H1 (cell line): Measurements from ENCODE around the gene PIBF1. TPM values are rescaled to one million over a fixed set of nuclear protein-coding genes. Genes with fewer than 3 reads are reported as not detected.

Experiments used
- CTCF ChIA-PET: fragments of 300-600 bp; sonication (Branson Sonifier 250); formaldehyde crosslinking; loops from one replicate; lab custom pipeline; 2021; ENCODE audit not compliant: partially characterized antibody; lab: Charles Lee
- POLR2A ChIA-PET: fragments of 300-600 bp; sonication (Branson Sonifier 250); formaldehyde crosslinking; loops from one replicate; lab custom pipeline; 2021; ENCODE audit warnings: inconsistent platforms; ENCODE audit not compliant: partially characterized antibody; lab: Charles Lee
- DNase-seq, 2 experiments: peaks; one replicate each; pipeline versions ENCODE4 v3.0.0 to v3.0.0-alpha.2; 2010 to 2022; ENCODE audit warnings: low spot score in 2 of 2, low read depth in 1 of 2, mixed read lengths in 1 of 2
- FAIRE-seq: peaks from 2 replicates; lab custom pipeline; 2011; peaks lifted over from hg19 to GRCh38; lab: Jason Lieb, UNC
- H2AFZ ChIP-seq: 2 replicates; pipeline ENCODE4 v1.8.1; 2012; ENCODE audit warnings: low read length, inconsistent platforms
- H2AK5ac ChIP-seq: 2 replicates; pipeline ENCODE4 v1.6.1; 2013; ENCODE audit warnings: low read depth, low read length
- H2BK120ac ChIP-seq: replicated peaks from 2 replicates; pipeline ENCODE3; 2013; ENCODE audit warnings: low read depth, low read length, inconsistent platforms
- H2BK12ac ChIP-seq: 2 replicates; pipeline ENCODE4 v1.6.1; 2013; ENCODE audit warnings: low read depth, low read length
- H2BK15ac ChIP-seq: 2 replicates; pipeline ENCODE4 v1.6.1; 2013; ENCODE audit warnings: low read length
- H2BK20ac ChIP-seq: 2 replicates; pipeline ENCODE4 v1.6.1; 2013; ENCODE audit warnings: low read length
- H2BK5ac ChIP-seq: 2 replicates; pipeline ENCODE4 v1.6.1; 2013; ENCODE audit warnings: low read depth, low read length
- H3K14ac ChIP-seq: 2 replicates; pipeline ENCODE4 v1.6.1; 2013; ENCODE audit warnings: inconsistent platforms; ENCODE audit not compliant: insufficient read length
- H3K18ac ChIP-seq: 2 replicates; pipeline ENCODE4 v1.6.1; 2013; ENCODE audit warnings: low read length; ENCODE audit errors: extremely low read depth
- H3K23ac ChIP-seq: 2 replicates; pipeline ENCODE4 v1.6.1; 2013; ENCODE audit warnings: inconsistent platforms; ENCODE audit not compliant: insufficient read length
- H3K23me2 ChIP-seq: 2 replicates; pipeline ENCODE4 v1.6.1; 2013; ENCODE audit warnings: low read depth, low read length
- H3K27ac ChIP-seq: 2 replicates; pipeline ENCODE4 v1.6.1; 2011; ENCODE audit warnings: low read depth, low read length, inconsistent platforms
- H3K27me3 ChIP-seq, 4 experiments: replicated peaks in 1 of 4; 1 replicate in 1 of 4; 2 replicates in 3 of 4; pipeline versions ENCODE4 v1.6.1 to v1.8.1; 2011 to 2013; ENCODE audit warnings: low read length in 3 of 4, mild to moderate bottlenecking in 3 of 4, inconsistent platforms in 2 of 4, mixed read lengths in 2 of 4, moderate library complexity in 1 of 4; ENCODE audit not compliant: control insufficient read depth in 3 of 4, insufficient read depth in 3 of 4; ENCODE audit errors: extremely low read depth in 1 of 4
- H3K36me3 ChIP-seq, 4 experiments: 2 replicates each; pipeline versions ENCODE4 v1.6.1 to v1.8.1; 2011 to 2013; ENCODE audit warnings: mild to moderate bottlenecking in 4 of 4, low read length in 3 of 4, moderate library complexity in 2 of 4, control low read depth in 1 of 4, inconsistent platforms in 1 of 4; ENCODE audit not compliant: insufficient read depth in 4 of 4, control insufficient read depth in 2 of 4
- H3K4ac ChIP-seq: replicated peaks from 2 replicates; pipeline ENCODE3; 2013; ENCODE audit warnings: low read length, low read depth, mixed read lengths, inconsistent platforms; ENCODE audit not compliant: insufficient read length
- H3K4me1 ChIP-seq, 4 experiments: replicated peaks in 1 of 4; 1 replicate in 1 of 4; 2 replicates in 3 of 4; pipeline versions ENCODE4 v1.6.1 to v1.8.1; 2011 to 2013; ENCODE audit warnings: low read length in 3 of 4, inconsistent platforms in 2 of 4, mixed read lengths in 1 of 4; ENCODE audit not compliant: insufficient read depth in 4 of 4, control insufficient read depth in 3 of 4
- H3K4me2 ChIP-seq, 2 experiments: 2 replicates each; pipeline versions ENCODE4 v1.6.1 to v1.8.1; 2011 to 2013; ENCODE audit warnings: low read depth in 2 of 2, low read length in 2 of 2, control low read depth in 1 of 2, inconsistent platforms in 1 of 2, mild to moderate bottlenecking in 1 of 2; ENCODE audit not compliant: insufficient read depth in 1 of 2
- H3K4me3 ChIP-seq, 4 experiments: fragments of 200-600, 300-600 bp in 1 of 4; sonication (generic), shearing (Covaris generic), sonication (Bioruptor Twin) in 1 of 4; 2 replicates each; pipeline versions ENCODE4 v1.5.1 to v1.8.1; 2011 to 2016; ENCODE audit warnings: low read length in 4 of 4, low read depth in 3 of 4, control low read depth in 2 of 4, inconsistent platforms in 2 of 4, mild to moderate bottlenecking in 2 of 4, mixed read lengths in 1 of 4, moderate library complexity in 1 of 4; ENCODE audit not compliant: insufficient read depth in 2 of 4; ENCODE audit errors: extremely low read depth in 1 of 4
- H3K56ac ChIP-seq: replicated peaks from 2 replicates; pipeline ENCODE3; 2013; ENCODE audit warnings: low read depth, mild to moderate bottlenecking, mixed read lengths, low read length, inconsistent platforms; ENCODE audit not compliant: insufficient read length
- H3K79me1 ChIP-seq: 2 replicates; pipeline ENCODE4 v1.6.1; 2013; ENCODE audit warnings: low read depth, low read length, control low read depth
- H3K79me2 ChIP-seq, 2 experiments: 2 replicates each; pipeline versions ENCODE4 v1.6.1 to v1.8.1; 2012 to 2013; ENCODE audit warnings: low read length in 2 of 2, mild to moderate bottlenecking in 2 of 2, inconsistent platforms in 1 of 2; ENCODE audit not compliant: insufficient read depth in 2 of 2, control insufficient read depth in 1 of 2
- H3K9ac ChIP-seq, 4 experiments: replicated peaks in 1 of 4; 1 replicate in 1 of 4; 2 replicates in 3 of 4; pipeline versions ENCODE4 v1.6.1 to v1.8.1; 2011 to 2013; ENCODE audit warnings: low read depth in 3 of 4, low read length in 3 of 4, control low read depth in 2 of 4, mild to moderate bottlenecking in 2 of 4, moderate library complexity in 2 of 4, inconsistent platforms in 1 of 4; ENCODE audit errors: extremely low read depth in 1 of 4
- H3K9me3 ChIP-seq, 2 experiments: 2 replicates each; pipeline versions ENCODE4 v1.6.1 to v1.8.1; 2012 to 2013; ENCODE audit warnings: mild to moderate bottlenecking in 2 of 2, moderate library complexity in 2 of 2, control low read depth in 1 of 2, inconsistent platforms in 1 of 2, low read depth in 1 of 2, low read length in 1 of 2, mixed read lengths in 1 of 2; ENCODE audit not compliant: insufficient read depth in 2 of 2
- H4K20me1 ChIP-seq, 2 experiments: replicated peaks in 1 of 2; 2 replicates each; pipeline versions ENCODE3 to v1.8.1; 2011 to 2013; ENCODE audit warnings: inconsistent platforms in 2 of 2, low read length in 2 of 2, mild to moderate bottlenecking in 1 of 2; ENCODE audit not compliant: insufficient read depth in 2 of 2, control insufficient read depth in 1 of 2
- H4K5ac ChIP-seq: 2 replicates; pipeline ENCODE4 v1.6.1; 2013; ENCODE audit warnings: low read length, low read depth, mixed read lengths, inconsistent platforms; ENCODE audit not compliant: insufficient read length
- H4K8ac ChIP-seq: 2 replicates; pipeline ENCODE4 v1.8.0; 2013; ENCODE audit warnings: mild to moderate bottlenecking, moderate library complexity, low read length, inconsistent platforms; ENCODE audit not compliant: insufficient read depth; ENCODE audit errors: extremely low read depth
- H4K91ac ChIP-seq: replicated peaks from 2 replicates; pipeline ENCODE3; 2013; ENCODE audit warnings: low read length, mixed read lengths, inconsistent platforms; ENCODE audit not compliant: insufficient read length
- CHD2 ChIP-seq: IDR thresholded peaks from 2 replicates; pipeline ENCODE4 v1.6.1; 2012; ENCODE audit warnings: low read length, improper control_type of control experiment
- EP300 ChIP-seq, 2 experiments: IDR thresholded peaks; 1 replicate in 1 of 2; 2 replicates in 1 of 2; pipeline ENCODE4 v1.6.1; 2011 to 2012; ENCODE audit warnings: low read depth in 2 of 2, low read length in 2 of 2, mild to moderate bottlenecking in 2 of 2, borderline replicate concordance in 1 of 2, inconsistent platforms in 1 of 2, moderate library complexity in 1 of 2
- GABPA ChIP-seq: IDR thresholded peaks from 2 replicates; pipeline ENCODE4 v1.6.1; 2011; ENCODE audit warnings: mild to moderate bottlenecking, low read length, moderate library complexity, borderline replicate concordance; ENCODE audit not compliant: insufficient read depth
- JUN ChIP-seq: IDR thresholded peaks from 2 replicates; pipeline ENCODE4 v1.6.1; 2011; ENCODE audit warnings: low read depth, mild to moderate bottlenecking, improper control_type of control experiment, low read length
- KDM4A ChIP-seq: IDR thresholded peaks from one replicate; pipeline ENCODE4 v1.7.1; 2012; ENCODE audit warnings: low read depth, mild to moderate bottlenecking, moderate library complexity, low read length, inconsistent platforms; ENCODE audit not compliant: severe bottlenecking
- MAX ChIP-seq: IDR thresholded peaks from 2 replicates; pipeline ENCODE4 v1.6.1; 2012; ENCODE audit warnings: inconsistent platforms
- NANOG ChIP-seq: IDR thresholded peaks from 2 replicates; pipeline ENCODE4 v1.6.1; 2011; ENCODE audit warnings: low read length, low read depth, mild to moderate bottlenecking, inconsistent platforms; ENCODE audit not compliant: insufficient read depth, poor library complexity, severe bottlenecking
- SAP30 ChIP-seq: fragments of 300-600 bp; sonication (generic); IDR thresholded peaks from 2 replicates; pipeline ENCODE4 v1.7.1; 2012; ENCODE audit warnings: low read length, moderate library complexity, mild to moderate bottlenecking, inconsistent platforms; ENCODE audit not compliant: insufficient read depth, insufficient replicate concordance
- SP2 ChIP-seq: IDR thresholded peaks from 2 replicates; pipeline ENCODE4 v1.6.1; 2012; ENCODE audit warnings: mild to moderate bottlenecking, low read length, inconsistent platforms
- ZNF274 ChIP-seq: IDR thresholded peaks from 2 replicates; pipeline ENCODE4 v1.7.0; 2012; ENCODE audit warnings: low read length, borderline replicate concordance; ENCODE audit errors: extremely low read depth
- WGBS, 2 experiments: shearing (Covaris generic) in 1 of 2; methylation state at CpG; one replicate each; pipeline versions ENCODE4 v1.1.6 to v1.1.7; 2013 to 2015; ENCODE audit warnings: low lambda C conversion rate in 2 of 2, mixed read lengths in 2 of 2, inconsistent platforms in 1 of 2, low coverage in 1 of 2, missing lambda C conversion rate in 1 of 2; ENCODE audit not compliant: insufficient replicate concordance in 2 of 2, insufficient coverage in 1 of 2, insufficient read length in 1 of 2; ENCODE audit errors: extremely low coverage in 1 of 2, missing lambda C conversion rate in 1 of 2; 5-methylcytosine and 5-hydroxymethylcytosine counted together
- polyA plus RNA-seq, 7 experiments: library from polyadenylated mRNA; depleted of rRNA in 3 of 7; stranded (reverse) in 5 of 7; unstranded in 2 of 7; fragments of >200 nt in 5 of 7; fragments of 200-250 nt in 2 of 7; gene quantifications; 1 replicate in 5 of 7; 2 replicates in 1 of 7; 4 replicates in 1 of 7; pipeline versions ENCODE4 v1.2.1 to v1.2.3, GENCODE V29; 2011 to 2013; ENCODE audit warnings: missing spikeins in 2 of 7, mixed read lengths in 2 of 7
- total RNA-seq: library from RNA; stranded (reverse); fragmentation: NEBNext Ultra II Directional; extraction: Animal tissue kit (Norgen Biotek cat#: 25700); gene quantifications from 2 replicates; pipeline ENCODE4 v1.2.1, GENCODE V29; 2021
- TF ChIP-seq, protein P1 (sequence below): IDR thresholded peaks from 2 replicates; pipeline ENCODE4 v1.6.1; 2012; ENCODE audit warnings: inconsistent platforms

The PIBF1 gene
- total and polyA plus RNA-seq, 2 of the 8 experiments (the other 6 are each of a cell fraction or from before 2014, with no cell fraction given), result 1.1 to 13.2 TPM

DNA sequence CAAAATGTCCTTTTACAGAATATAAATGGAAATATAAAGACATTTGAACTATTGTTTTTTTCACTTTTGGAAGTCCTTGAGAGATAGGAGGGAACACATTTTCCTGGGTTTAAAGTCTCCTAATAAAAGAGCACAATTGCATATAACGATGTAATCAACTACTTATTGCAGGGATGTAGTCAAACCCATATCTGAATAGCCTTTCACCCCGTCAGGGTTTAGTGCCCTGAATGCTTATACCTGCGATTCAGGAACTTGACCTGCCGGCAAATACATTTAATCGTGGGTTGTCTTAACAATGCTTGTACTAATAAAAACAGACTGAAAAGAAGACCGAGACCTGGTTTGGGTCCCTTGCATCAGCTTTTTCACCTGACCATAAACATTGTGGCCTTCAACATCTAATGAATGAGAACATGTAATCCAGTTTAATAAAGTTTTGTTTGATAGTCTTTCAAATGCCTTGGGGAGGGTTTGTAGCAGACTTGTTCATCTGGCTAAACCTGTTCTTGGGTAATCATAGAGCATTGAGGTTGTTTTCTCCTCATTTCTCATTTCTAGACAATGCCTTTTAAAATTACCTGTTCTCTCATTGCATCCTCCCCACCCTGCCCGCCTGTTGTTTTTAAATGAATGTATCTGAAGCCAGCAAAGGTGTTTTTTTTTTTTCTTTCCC, 283.9 kb downstream of the PIBF1 start:
- H2BK120ac ChIP-seq, result no peak overlapping the region
- H2BK20ac ChIP-seq, result no peak overlapping the region
- peaks cover 0 to 13% (median 1%) of the 10 kb centered on the region in 4 experiments; a peak in 5 of 7 replicates for H3K4me1 ChIP-seq
- no peak overlapping the region for H2AK5ac ChIP-seq
- H3K14ac ChIP-seq, result no peak overlapping the region
- no peaks in the 10 kb centered on the region for H3K79me2 ChIP-seq
- H3K4ac ChIP-seq, result no peak overlapping the region
- H3K18ac ChIP-seq, result no peak overlapping the region
- no peak overlapping the region for H3K56ac ChIP-seq
- H3K27me3 ChIP-seq, result peaks cover 6 to 27% (median 16%) of the 10 kb centered on the region in 4 experiments; a peak in 6 of 7 replicates
- no peaks in the 10 kb centered on the region; the same call in 1 of the 2 replicates for H3K23me2 ChIP-seq
- no peak overlapping the region for H4K8ac ChIP-seq
- no peak overlapping the region for H3K27ac ChIP-seq
- H3K9me3 ChIP-seq, result no peaks in the 10 kb centered on the region
- no peak overlapping the region for H2BK12ac ChIP-seq
- H3K9ac ChIP-seq, result 0 out of 7 replicates have a peak overlapping the region, but pooled peaks of 1 of the 4 experiments have one; percentile 4
- FAIRE-seq (no peak), DNase-seq (no peak)
- H3K4me3 ChIP-seq, result no peak overlapping the region
- H2BK5ac ChIP-seq, result no peak overlapping the region
- no peak overlapping the region for H4K91ac ChIP-seq
- no peaks in the 10 kb centered on the region for H3K36me3 ChIP-seq
- H3K23ac ChIP-seq, result no peak overlapping the region
- no peak overlapping the region for H3K4me2 ChIP-seq
- peaks cover 0 to 4% of the 10 kb centered on the region in 2 experiments for H4K20me1 ChIP-seq
- ChIA-PET POLR2A (no interaction called here), CTCF (no interaction called here)
- no peak overlapping the region for H2AFZ ChIP-seq
- no peak overlapping the region for H2BK15ac ChIP-seq
- WGBS, 2 experiments, result 78% methylated on average over 7 of the region's 7 CpGs; no CpG with 5 or more reads in 1 of the 2 experiments
- 0 out of 2 replicates have a peak, but pooled peaks cover 2% of the 10 kb centered on the region for H3K79me1 ChIP-seq
- H4K5ac ChIP-seq, result no peak overlapping the region
- TF ChIP-seq SAP30 (no peak), MAX (no peak), NANOG (no peak), KDM4A (no peak), ZNF274 (no peak), GABPA (no peak), CHD2 (no peak), JUN (no peak), EP300 (IDR thresholded peaks at IDR 0.05; ENCODE audit: borderline replicate concordance in 1 of 2, low read depth in 2 of 2, low read length in 2 of 2) (no peak), SP2 (no peak)
- TF ChIP-seq, protein P1, sequence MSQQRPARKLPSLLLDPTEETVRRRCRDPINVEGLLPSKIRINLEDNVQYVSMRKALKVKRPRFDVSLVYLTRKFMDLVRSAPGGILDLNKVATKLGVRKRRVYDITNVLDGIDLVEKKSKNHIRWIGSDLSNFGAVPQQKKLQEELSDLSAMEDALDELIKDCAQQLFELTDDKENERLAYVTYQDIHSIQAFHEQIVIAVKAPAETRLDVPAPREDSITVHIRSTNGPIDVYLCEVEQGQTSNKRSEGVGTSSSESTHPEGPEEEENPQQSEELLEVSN, result no peak
